Left ventricle myocardium superior (tissue), 1 donor: ENCODE data around the gene MYCT1. TPM values are rescaled to one million over a fixed set of nuclear protein-coding genes. Genes with fewer than 3 reads are reported as not detected.

Source experiments
- ATAC-seq: fragments of 200-7000 bp; cut with Tn5 transposase; one replicate; pipeline ENCODE4 v1.9.1; 2020; ENCODE audit warnings: mild to moderate bottlenecking, moderate library complexity
- DNase-seq: peaks from one replicate; pipeline ENCODE4 v3.0.0-alpha.2; 2020
- intact Hi-C: fragments of 100-400 bp; cut with micrococcal nuclease; formaldehyde crosslinking; loops from one replicate; pipeline ENCODE4 v1.11.0; 2022
- total RNA-seq: library from RNA; stranded (reverse); fragmentation: NEBNext Ultra II Directional; extraction: Animal tissue kit (Norgen Biotek cat#: 25700); gene quantifications from one replicate; pipeline ENCODE4 v1.2.1, GENCODE V29; 2021
- donor health status: DM: no; HTN: yes; CAD: no; lungs with severe emphysema.

The MYCT1 gene
- total RNA-seq, 1 donor from 2014 or later = 15.3 TPM

DNA sequence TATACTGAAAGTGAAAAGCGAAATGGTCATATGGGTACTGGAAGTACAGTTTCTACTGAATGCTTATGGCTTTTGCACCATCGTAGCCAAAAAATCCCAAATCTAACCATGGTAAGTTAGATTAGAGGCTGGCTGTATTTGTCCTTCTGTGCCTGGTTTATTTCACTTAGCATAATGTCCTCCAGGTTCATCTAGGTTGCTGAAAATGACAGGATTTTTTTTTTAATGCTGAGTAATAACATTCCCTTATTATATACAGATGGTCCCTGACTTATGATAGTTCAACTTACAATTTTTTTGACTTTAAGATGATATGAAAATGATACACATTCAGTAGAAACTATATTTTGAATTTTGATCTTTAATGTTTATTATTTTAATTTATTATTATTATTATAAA lies 7.6 kb downstream of the MYCT1 start:
- no peak for ATAC-seq
- intact Hi-C loops = no loop called here
- DNase-seq = no peak

DNA sequence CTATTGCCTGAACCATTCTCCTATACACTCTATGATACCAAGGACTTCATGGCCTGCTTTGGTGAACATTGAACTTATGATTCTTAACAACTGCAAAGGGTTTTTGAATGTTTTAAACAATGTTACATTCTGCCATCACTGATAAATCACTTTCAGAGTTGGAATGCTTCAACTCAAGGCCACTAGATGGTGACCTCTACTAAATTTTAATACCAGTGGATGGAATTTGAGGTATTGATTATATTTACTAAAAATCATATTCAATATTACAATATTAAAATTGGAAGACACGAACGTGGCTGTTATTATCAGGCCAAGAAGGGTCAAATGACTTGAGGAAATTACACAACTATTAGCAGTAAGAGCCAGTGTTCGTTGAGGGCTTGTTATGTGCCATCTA lies 18.6 kb downstream of the MYCT1 start:
- intact Hi-C loops = no loop called here
- ATAC-seq = no peak
- DNase-seq = no peak

DNA sequence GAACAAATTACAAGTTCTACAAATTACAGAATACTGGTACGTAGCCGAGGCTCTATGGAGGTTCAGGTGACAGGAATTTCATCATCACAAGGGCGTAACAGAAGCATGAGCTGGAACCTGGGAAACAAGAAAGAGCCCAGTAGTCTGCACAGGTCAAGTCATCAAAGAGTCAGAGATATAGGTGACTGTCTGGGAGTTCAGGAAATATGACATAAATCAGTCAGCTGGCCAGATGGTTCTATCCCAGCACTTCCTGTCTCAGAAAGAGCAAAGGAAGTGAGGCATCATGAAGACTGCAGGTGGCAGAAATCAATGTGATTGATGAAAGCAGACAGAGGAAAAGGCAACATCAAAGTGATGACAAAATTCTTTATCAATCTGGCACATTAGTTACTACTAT lies 23.3 kb downstream of the MYCT1 start:
- intact Hi-C loops = no loop called here
- DNase-seq (no peak), ATAC-seq (no peak)

DNA sequence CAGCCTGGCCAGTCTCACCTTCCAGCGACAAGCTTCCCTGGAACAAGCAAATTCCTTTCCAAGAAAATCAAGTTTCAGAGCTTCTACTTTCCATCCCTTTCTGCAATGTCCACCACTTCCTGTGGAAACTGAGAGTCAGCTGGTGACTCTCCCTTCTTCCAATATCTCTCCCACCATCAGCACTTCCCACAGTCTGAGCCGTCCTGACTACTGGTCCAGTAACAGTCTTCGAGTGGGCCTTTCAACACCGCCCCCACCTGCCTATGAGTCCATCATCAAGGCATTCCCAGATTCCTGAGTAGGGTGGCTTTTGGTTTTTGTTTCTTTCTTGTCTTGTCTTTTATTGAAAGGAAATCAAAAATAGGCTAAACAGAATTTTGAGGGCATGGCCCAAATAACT lies 24.3 kb downstream of the MYCT1 start:
- intact Hi-C loops = no loop called here
- ATAC-seq (no peak), DNase-seq (no peak)

DNA sequence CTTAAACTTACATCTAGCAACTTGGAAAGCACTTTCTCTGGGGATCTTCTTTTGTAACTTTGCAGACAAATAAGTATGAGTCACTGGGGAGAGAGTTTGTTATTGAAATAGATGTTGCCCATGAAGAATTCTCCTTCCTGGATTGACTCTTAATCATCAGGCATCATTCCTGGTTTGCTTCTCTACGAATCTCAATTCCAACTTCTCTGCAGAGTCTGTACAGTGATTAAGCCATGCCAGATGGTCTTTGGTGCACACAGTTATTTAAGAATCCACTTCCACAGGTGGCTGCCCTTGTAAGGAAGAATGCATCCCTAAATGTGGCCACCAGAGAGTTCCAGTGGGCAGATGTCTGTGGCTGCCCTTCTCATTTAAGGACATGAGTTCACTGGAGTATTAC lies 25.7 kb downstream of the MYCT1 start:
- ATAC-seq = no peak
- DNase-seq = no peak
- intact Hi-C loops = no loop called here

DNA sequence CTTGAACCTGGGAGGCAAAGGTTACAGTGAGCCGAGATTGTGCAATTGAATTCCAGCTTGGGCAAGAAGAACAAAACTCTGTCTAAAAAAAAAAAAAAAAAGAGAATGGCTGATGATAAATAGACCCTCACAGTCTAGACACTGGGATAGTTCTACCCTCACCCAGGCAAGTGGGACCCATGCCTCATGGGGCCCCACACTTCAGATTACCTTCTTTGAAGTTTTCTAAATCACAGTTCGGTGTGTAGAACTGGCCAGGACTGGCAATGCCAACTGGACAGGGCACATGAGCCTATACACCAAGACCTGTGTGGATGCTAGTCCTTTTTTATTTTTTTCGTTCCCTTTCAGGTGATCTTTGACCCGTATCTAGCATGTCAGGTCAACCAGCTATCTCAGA lies 28.6 kb downstream of the MYCT1 start:
- intact Hi-C loops = no loop called here
- DNase-seq (no peak), ATAC-seq (no peak)

DNA sequence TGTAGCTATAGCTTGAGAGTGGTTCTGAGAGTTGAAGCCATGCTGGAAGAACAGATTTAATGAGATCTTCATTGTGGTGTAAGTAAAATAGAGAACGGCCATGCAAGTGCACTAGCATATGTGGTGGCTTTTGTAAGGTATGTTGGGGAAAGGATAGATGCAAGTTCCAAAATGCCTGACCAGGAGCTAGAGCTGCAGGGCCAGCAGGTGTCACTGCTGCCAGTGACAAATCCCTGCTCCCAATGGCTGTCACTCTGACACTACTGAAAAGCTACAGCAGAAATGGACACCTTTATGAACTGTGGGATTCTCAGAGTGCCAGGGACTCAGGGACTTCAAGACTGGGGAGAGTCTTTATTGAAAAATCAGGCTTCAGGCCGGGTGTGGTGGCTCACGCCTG lies 29.8 kb downstream of the MYCT1 start:
- ATAC-seq = no peak
- intact Hi-C loops = no loop called here
- DNase-seq = no peak

DNA sequence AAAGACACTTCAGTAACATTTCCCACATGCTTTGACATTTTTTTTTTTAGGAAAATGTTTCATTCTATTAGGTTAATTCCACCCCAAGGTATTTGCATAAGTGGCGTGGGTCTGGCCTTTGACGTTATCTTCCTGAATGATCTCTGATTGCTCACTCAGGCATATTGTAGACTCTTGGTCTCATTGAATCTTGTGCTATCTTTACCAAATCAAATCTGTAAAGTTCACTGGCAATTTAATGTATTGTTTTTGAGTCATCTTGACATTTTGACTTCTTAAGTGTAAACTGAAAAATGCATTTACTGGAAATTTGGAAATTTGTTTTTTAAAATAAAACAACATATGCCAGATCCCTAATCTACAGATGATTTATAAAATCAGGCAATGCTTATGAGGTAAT lies 36.9 kb downstream of the MYCT1 start:
- ATAC-seq = no peak
- intact Hi-C loops = no loop called here
- DNase-seq = no peak

DNA sequence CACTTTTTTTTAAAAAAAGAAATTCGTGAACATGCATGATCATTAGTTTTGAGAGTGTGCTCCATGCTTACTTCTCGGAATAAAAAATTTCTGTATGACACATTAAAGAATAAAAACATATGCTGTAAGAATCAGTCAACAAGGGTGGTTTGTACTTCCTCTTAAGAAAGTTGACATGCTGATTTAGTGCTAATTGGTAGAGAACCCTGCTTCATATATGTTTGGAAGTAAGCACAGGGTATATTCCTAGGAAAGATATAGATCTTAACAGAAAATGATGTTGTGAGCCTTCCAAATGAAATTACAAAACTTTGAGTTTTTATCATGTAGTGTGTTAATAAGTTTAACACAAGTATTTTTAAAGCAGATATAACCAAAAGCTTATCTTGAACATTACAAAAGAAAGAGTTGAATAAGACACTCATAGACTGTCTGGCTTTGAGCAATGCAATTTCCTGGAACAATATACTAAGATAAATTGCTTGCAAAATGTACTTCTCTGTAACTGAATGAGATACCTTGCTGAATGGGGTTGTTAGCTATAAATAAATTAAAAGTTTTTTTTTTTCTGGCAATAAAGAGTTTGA lies 39.1 kb downstream of the MYCT1 start:
- no peak for ATAC-seq
- intact Hi-C loops = no loop called here
- no peak for DNase-seq

DNA sequence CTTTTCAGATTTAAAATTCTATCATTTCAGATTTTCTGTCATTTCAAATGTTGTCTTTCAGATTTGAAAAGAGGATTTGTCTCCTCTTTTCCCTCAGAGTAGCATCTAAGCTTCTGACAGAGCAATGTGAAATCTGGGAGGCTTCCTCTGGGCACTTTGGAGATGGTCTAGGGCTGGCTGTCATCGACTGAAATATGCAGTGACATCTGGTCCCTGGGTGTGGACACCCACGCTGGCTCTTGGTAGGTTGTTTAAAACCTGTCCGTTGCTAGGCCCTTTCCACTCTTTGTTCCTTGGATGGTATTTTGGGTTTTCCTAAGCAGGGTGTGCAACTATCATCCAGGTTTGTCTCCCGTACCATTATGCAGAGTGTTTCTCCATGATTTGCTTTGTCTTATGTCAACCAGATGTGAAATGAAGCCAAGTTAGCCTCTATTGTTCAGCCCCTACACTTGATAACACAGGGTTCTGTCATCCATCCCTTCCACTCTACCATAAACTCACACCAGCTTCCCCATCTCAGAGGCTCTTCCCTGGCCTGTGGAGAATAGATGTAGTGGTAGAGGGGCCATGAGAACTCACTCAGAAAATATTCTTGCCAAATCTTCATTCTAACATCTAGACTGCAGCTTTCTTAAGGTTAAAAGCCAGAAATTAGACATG lies 47.9 kb downstream of the MYCT1 start:
- DNase-seq = no peak
- intact Hi-C loops = no loop called here
- ATAC-seq = no peak

DNA sequence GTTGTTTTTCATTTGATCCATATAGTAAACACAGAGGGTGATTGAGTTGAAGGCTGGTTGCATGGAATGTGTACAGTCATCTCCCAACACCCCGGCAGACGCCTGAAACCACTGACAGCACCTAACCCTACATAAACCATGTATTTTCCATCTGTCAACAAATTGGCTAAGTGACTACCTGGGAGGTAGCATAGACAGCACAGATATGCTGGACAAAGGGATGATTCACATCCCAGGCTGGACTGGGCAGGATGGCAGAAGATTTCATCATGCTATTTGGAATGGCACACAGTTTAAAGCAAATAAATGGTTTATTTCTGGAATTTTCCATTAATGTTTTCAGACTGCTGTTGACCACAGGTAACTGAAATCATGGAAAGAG lies 48.5 kb downstream of the MYCT1 start:
- intact Hi-C loops = no loop called here
- DNase-seq (no peak), ATAC-seq (no peak)

DNA sequence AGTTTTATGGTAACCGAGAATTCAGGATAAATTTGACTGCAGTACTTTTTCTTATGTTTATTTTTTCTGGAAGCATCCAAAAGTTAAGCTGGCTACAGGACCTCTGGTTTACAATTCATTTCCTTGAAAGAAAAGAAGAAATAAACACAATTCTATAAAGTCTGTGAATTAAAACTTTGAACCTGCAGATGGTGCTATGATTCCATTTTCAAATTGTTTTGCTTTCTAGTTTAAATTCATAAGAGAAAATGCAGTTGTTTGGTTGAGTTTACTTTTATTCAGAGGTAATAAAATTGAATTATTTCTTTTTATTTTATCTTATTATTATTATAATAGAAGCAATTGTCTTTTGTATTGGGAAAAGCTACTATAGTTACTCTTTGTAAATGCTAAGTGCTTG lies 51.1 kb downstream of the MYCT1 start:
- DNase-seq (no peak), ATAC-seq (no peak)
- intact Hi-C loops = no loop called here

DNA sequence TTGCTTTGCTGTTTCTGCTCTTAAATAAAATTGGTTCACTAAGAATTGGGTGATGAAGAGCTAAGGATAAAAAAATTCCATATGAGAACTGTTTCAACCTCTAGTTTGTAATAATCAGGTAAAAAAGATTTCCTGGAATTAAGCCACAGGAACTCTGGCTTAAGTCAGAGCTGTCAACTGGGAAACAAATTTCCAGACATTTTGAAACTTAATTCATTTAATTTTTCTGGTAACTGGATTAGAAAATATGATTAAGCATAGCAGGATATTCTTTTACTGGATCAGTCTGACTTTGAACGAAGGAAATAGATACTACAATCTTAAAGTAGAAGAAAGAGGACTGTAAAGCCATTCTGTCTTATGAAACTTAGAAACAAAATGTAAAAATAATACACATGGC lies 51.6 kb downstream of the MYCT1 start:
- ATAC-seq (no peak), DNase-seq (no peak)
- intact Hi-C loops = no loop called here

DNA sequence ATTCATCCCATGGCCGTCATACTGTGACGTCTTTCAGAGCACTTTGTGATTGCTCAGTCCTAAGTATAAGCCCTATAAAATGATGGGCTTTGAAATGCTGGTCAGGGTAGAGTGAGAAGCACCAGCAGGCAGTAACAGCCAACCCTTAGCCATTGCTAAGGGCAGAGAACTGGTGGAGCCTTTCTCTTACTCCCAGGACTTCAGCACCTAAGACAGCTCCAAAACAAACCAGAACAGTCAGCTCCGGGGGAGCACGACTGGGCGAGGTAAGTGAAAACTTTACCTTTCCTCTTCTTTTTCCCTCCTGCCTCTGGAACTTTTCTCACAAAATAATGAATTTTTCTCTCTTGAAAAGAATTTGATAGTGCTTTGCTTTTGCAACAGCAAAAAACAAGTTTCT lies 53.0 kb downstream of the MYCT1 start, which contains the start of gene VIP:
Gene VIP (plus strand): TSS at position 104 of the 400 bp plus-strand sequence. CDS start 1,381 bp downstream, outside the sequence.
- ATAC-seq (no peak), DNase-seq (no peak)
- intact Hi-C loops = no loop called here

DNA sequence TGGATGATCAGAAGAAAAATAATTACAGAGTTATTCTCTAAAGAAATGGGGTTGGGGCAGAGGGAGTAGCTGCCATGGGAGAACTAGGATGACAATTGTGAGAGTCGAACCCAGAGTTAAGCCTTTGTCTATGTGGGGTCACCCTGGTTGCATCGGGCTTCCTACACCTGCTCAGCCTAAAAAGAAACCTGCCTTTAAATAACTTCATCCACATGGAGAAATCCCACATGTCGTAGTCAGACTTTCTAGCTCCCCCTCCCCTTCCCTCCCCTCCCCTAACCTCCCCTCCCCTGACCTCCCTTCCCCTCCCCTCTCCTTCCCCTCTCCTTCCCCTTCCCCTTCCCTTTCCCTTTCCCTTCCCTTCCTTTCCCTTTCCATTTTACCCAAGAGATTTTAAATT lies 67.6 kb downstream of the MYCT1 start:
- no peak for DNase-seq
- no peak for ATAC-seq
- intact Hi-C loops = no loop called here

DNA sequence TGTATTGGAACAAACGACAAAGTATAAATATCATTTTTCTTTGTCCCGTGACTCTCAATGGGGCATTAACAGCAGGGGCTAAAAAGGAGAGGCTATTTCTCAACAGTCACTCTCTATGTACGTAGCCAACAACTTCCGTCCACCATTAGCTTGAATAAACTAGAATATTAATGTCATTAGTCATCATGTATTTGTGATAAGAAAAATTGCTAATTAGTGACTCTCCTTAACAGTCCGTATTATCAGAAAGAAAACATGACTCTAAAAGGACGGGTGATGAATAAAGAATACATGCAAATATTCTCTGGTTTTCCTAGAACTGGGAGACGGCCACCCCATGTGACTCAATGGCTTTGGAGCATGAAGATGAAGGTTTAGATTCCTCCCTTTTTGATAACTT lies 71.5 kb downstream of the MYCT1 start:
- ATAC-seq (no peak), DNase-seq (no peak)
- intact Hi-C loops = no loop called here

DNA sequence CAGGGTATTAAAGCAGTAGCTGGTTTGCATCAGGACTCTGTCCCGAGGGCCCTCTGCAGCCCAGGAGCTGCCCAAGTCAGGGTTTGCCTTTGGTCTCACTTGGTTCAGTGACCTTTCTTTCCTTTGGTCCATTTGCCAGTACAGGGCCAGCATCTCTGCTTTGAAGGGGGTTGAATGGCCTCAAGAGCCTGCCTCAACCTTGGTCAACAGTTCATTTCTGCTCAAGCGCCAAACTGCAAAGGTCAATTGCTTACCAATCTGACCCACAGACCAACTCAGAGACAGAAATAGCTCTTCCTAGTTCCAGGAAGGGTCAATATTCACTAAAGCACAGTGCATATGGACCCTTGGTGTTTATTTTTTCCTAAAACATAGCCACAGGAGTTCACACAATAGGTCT lies 72.3 kb downstream of the MYCT1 start:
- intact Hi-C loops = no loop called here
- DNase-seq (no peak), ATAC-seq (no peak)

DNA sequence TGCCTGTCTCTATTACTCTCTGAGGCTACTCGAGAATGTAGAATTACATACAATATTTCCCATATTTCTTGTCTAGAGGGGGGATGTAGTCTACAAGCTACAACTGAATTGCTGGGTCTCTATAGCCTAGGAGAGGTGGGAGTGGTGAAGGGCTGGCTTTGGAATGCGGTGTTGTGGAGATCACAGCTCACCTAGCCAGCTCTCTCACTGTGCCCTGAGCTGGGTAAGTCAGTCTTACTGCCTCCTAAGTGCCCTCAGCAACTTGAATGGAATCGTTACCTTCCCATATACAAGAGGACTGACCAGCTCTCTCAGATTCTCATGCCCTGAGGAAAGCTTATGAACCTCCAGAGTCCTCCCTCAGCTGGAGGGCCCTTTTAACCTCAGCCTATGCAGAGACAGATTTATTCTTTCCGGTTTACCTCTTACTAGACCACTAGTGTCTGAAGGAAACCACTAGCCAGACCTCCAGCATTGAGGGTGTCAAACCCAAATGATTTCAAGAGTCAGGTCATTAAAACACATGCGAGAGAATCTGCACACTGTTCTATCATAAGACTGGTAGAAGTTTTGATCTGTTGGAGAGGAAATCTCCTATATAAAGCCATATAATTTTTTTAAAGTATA lies 73.5 kb downstream of the MYCT1 start:
- ATAC-seq (no peak), DNase-seq (no peak)

More for the DNA sequence above, 73.5 kb downstream of the MYCT1 start:
- intact Hi-C loops = no loop called here
